SK-N-SH (cell line): ENCODE results near the gene CCL2. TPM values are rescaled to one million over a fixed set of nuclear protein-coding genes. Genes with fewer than 3 reads are reported as not detected.

ENCODE experiments used
- CTCF ChIA-PET: fragments of 300-600, 350-600 bp; formaldehyde crosslinking; extraction: SDS; loops from one replicate; lab custom pipeline; 2021; lab: Yijun Ruan, JAX
- POLR2A ChIA-PET: fragments of 350-600 bp; sonication (Branson Sonifier 250); formaldehyde crosslinking; extraction: SDS; loops from one replicate; lab custom pipeline; 2020; ENCODE audit warnings: antibody characterized with exemption, inconsistent platforms; lab: Yijun Ruan, JAX
- DNase-seq: peaks from one replicate; pipeline ENCODE4 v3.0.0; 2012
- H2AFZ ChIP-seq: fragments of 200-600 bp; sonication (generic); 2 replicates; pipeline ENCODE4 v1.8.1; 2016; ENCODE audit warnings: antibody characterized with exemption, mild to moderate bottlenecking, low read depth
- H3F3A ChIP-seq: fragments of 200-600 bp; sonication (generic); replicated peaks from 2 replicates; pipeline ENCODE3; 2016; ENCODE audit warnings: antibody characterized with exemption, mild to moderate bottlenecking; ENCODE audit not compliant: insufficient read depth
- H3K27ac ChIP-seq, 2 experiments: fragments of 200-500 bp in 1 of 2; fragments of 200-600 bp in 1 of 2; sonication (Bioruptor generic) in 1 of 2; sonication (generic), shearing (Covaris generic) in 1 of 2; 2 replicates each; pipeline versions ENCODE4 v1.5.1 to v1.6.1; 2014 to 2016; ENCODE audit warnings: low read depth in 2 of 2, inconsistent platforms in 1 of 2, low read length in 1 of 2, mild to moderate bottlenecking in 1 of 2, mixed read lengths in 1 of 2
- H3K27me3 ChIP-seq: fragments of 200-600 bp; sonication (generic), shearing (Covaris generic); 2 replicates; pipeline ENCODE4 v1.6.1; 2016; ENCODE audit warnings: mixed run types; ENCODE audit not compliant: insufficient read depth
- H3K36me3 ChIP-seq, 2 experiments: fragments of 200-500 bp in 1 of 2; fragments of 200-600 bp in 1 of 2; sonication (Bioruptor generic) in 1 of 2; sonication (generic) in 1 of 2; replicated peaks in 1 of 2; 2 replicates each; pipeline versions ENCODE3 to v1.5.1; 2014 to 2016; ENCODE audit warnings: low read length in 1 of 2, mild to moderate bottlenecking in 1 of 2; ENCODE audit not compliant: insufficient read depth in 2 of 2, control insufficient read depth in 1 of 2
- H3K4me1 ChIP-seq, 2 experiments: fragments of 200-500 bp in 1 of 2; fragments of 200-600 bp in 1 of 2; sonication (Bioruptor generic) in 1 of 2; sonication (generic), shearing (Covaris generic) in 1 of 2; 2 replicates each; pipeline versions ENCODE4 v1.5.1 to v1.6.1; 2014 to 2016; ENCODE audit warnings: low read depth in 1 of 2, low read length in 1 of 2, mixed run types in 1 of 2; ENCODE audit not compliant: insufficient read depth in 2 of 2, control insufficient read depth in 1 of 2
- H3K4me2 ChIP-seq: fragments of 200-600 bp; sonication (generic), shearing (Covaris generic); 2 replicates; pipeline ENCODE4 v1.6.1; 2017; ENCODE audit warnings: mixed run types
- H3K4me3 ChIP-seq, 2 experiments: fragments of 200-500 bp in 1 of 2; fragments of 200-600 bp in 1 of 2; sonication (Bioruptor generic) in 1 of 2; sonication (generic), shearing (Covaris generic) in 1 of 2; 2 replicates each; pipeline versions ENCODE4 v1.5.1 to v1.8.1; 2014 to 2016; ENCODE audit warnings: low read depth in 2 of 2, inconsistent platforms in 1 of 2, low read length in 1 of 2, mild to moderate bottlenecking in 1 of 2, mixed read lengths in 1 of 2, moderate library complexity in 1 of 2
- H3K79me2 ChIP-seq: fragments of 200-600 bp; sonication (generic); 2 replicates; pipeline ENCODE4 v1.8.1; 2017; ENCODE audit warnings: mild to moderate bottlenecking; ENCODE audit not compliant: insufficient read depth
- H3K9ac ChIP-seq: fragments of 200-600 bp; sonication (generic); 2 replicates; pipeline ENCODE4 v1.6.1; 2017; ENCODE audit warnings: mixed run types
- H3K9me2 ChIP-seq: fragments of 200-600 bp; sonication (generic); 2 replicates; pipeline ENCODE4 v1.6.1; 2017; ENCODE audit warnings: mixed run types
- H3K9me3 ChIP-seq: fragments of 200-600 bp; sonication (generic); 2 replicates; pipeline ENCODE4 v1.6.1; 2017; ENCODE audit warnings: mixed run types, mild to moderate bottlenecking, moderate library complexity
- H4K20me1 ChIP-seq: fragments of 200-600 bp; sonication (generic); 2 replicates; pipeline ENCODE4 v1.6.1; 2017; ENCODE audit warnings: mild to moderate bottlenecking, mixed run types; ENCODE audit not compliant: insufficient read depth
- CHD2 ChIP-seq: fragments of 150-350 bp; IDR thresholded peaks from 2 replicates; pipeline ENCODE4 v1.6.1; 2018; ENCODE audit warnings: low read length; ENCODE audit not compliant: partially characterized antibody
- ELF1 ChIP-seq: IDR thresholded peaks from 2 replicates; pipeline ENCODE4 v1.4.0; 2012
- EP300 ChIP-seq, 2 experiments: IDR thresholded peaks; 2 replicates each; pipeline versions ENCODE4 v1.4.0 to v1.6.1; 2012; ENCODE audit warnings: borderline replicate concordance in 1 of 2, low read depth in 1 of 2, low read length in 1 of 2
- EZH2phosphoT487 ChIP-seq: fragments of 200-600 bp; sonication (generic); IDR thresholded peaks from 2 replicates; pipeline ENCODE4 v1.6.1; 2017; ENCODE audit warnings: low read depth, mixed run types, mild to moderate bottlenecking, antibody characterized with exemption, moderate library complexity, borderline replicate concordance
- FOSL2 ChIP-seq: IDR thresholded peaks from 2 replicates; pipeline ENCODE4 v1.4.0; 2012; ENCODE audit warnings: low read depth, mild to moderate bottlenecking, moderate library complexity, borderline replicate concordance
- FOXM1 ChIP-seq: IDR thresholded peaks from 2 replicates; pipeline ENCODE4 v1.4.0; 2012; ENCODE audit warnings: low read depth, mild to moderate bottlenecking
- GABPA ChIP-seq: IDR thresholded peaks from 2 replicates; pipeline ENCODE4 v1.4.0; 2012; ENCODE audit warnings: low read depth, mild to moderate bottlenecking
- GATA2 ChIP-seq: sonication (generic); formaldehyde crosslinking; IDR thresholded peaks from 2 replicates; pipeline ENCODE4 v1.5.0; 2020; ENCODE audit warnings: mild to moderate bottlenecking, missing genetic modification reagents
- MEF2A ChIP-seq: IDR thresholded peaks from 2 replicates; pipeline ENCODE4 v1.4.0; 2012; ENCODE audit warnings: low read depth, borderline replicate concordance
- POLR2AphosphoS5 ChIP-seq: IDR thresholded peaks from 2 replicates; pipeline ENCODE4 v1.6.1; 2012; ENCODE audit warnings: low read depth, low read length
- RAD21 ChIP-seq: IDR thresholded peaks from 2 replicates; pipeline ENCODE4 v1.6.1; 2012; ENCODE audit warnings: mild to moderate bottlenecking, low read length
- RFX5 ChIP-seq: IDR thresholded peaks from 2 replicates; pipeline ENCODE4 v1.6.1; 2012; ENCODE audit warnings: mild to moderate bottlenecking, improper control_type of control experiment, low read length
- SMC3 ChIP-seq: IDR thresholded peaks from 2 replicates; pipeline ENCODE4 v1.6.1; 2012; ENCODE audit warnings: low read depth, low read length, improper control_type of control experiment
- TCF12 ChIP-seq: IDR thresholded peaks from 2 replicates; pipeline ENCODE4 v1.4.0; 2012
- TEAD4 ChIP-seq: IDR thresholded peaks from 2 replicates; pipeline ENCODE4 v1.4.0; 2012; ENCODE audit warnings: mild to moderate bottlenecking, borderline replicate concordance; ENCODE audit not compliant: insufficient read depth
- USF1 ChIP-seq: IDR thresholded peaks from 2 replicates; pipeline ENCODE4 v1.4.0; 2012; ENCODE audit warnings: low read depth, borderline replicate concordance
- WGBS: methylation state at CpG from one replicate; pipeline ENCODE4 v1.1.6; 2017; ENCODE audit warnings: low lambda C conversion rate; 5-methylcytosine and 5-hydroxymethylcytosine counted together
- polyA plus RNA-seq, 3 experiments: library from polyadenylated mRNA; depleted of rRNA; stranded (reverse); fragments of >200 nt; gene quantifications; 2 replicates each; pipeline ENCODE4 v1.2.3, GENCODE V29; 2012
- TF ChIP-seq, protein P1 (sequence below): fragments of 150-350 bp; IDR thresholded peaks from 2 replicates; pipeline ENCODE4 v1.6.1; 2016; ENCODE audit warnings: mild to moderate bottlenecking, low read depth, low read length
- TF ChIP-seq, protein P2 (sequence below): fragments of 150-350 bp; IDR thresholded peaks from 2 replicates; pipeline ENCODE4 v1.6.1; 2017; ENCODE audit warnings: antibody characterized with exemption, low read length, low read depth, borderline replicate concordance
- TF ChIP-seq, protein P3 (sequence below): IDR thresholded peaks from 2 replicates; pipeline ENCODE4; 2012

CCL2 gene
- polyA plus RNA-seq, 1 of the 3 experiments (the other 2 are of a cell fraction), result 210 TPM

GRCh38 chr17:34260861-34261260, 5.8 kb downstream of the CCL2 start (continued):
- no peak for TF ChIP-seq GATA2
- no peak for TF ChIP-seq EP300 (IDR thresholded peaks at IDR 0.05; ENCODE audit: borderline replicate concordance in 1 of 2, low read depth in 1 of 2, low read length in 1 of 2)
- no peak for TF ChIP-seq TCF12
- TF ChIP-seq SMC3, result no peak
- no peak for TF ChIP-seq ELF1
- no peak for TF ChIP-seq FOSL2
- no peak for TF ChIP-seq TEAD4

GRCh38 chr17:34261568-34262337, 6.7 kb downstream of the CCL2 start:
- H3K9ac ChIP-seq, result no peak overlapping the region
- peaks cover 0 to 2% of the 10 kb centered on the region in 2 experiments for H3K36me3 ChIP-seq
- H3K9me2 ChIP-seq, result no peaks in the 10 kb centered on the region
- H3K27ac ChIP-seq, result no peak overlapping the region
- no peak for TF ChIP-seq RAD21
- no peak for TF ChIP-seq EZH2phosphoT487
- TF ChIP-seq MEF2A, result no peak
- H3K27me3 ChIP-seq, result no peaks in the 10 kb centered on the region
- WGBS, result 79% methylated on average over 5 of the region's 5 CpGs
- H3K4me2 ChIP-seq, result no peak overlapping the region
- ChIA-PET POLR2A (no interaction called here), CTCF (interaction anchor here (1.1 kb wide), 1 partner anchor 100 kb away, joined by 3 read pairs; no protein-coding TSS in a partner anchor)
- no peaks in the 10 kb centered on the region for H3K4me1 ChIP-seq
- no peaks in the 10 kb centered on the region for H3K79me2 ChIP-seq
- no peaks in the 10 kb centered on the region for H4K20me1 ChIP-seq
- no peak overlapping the region for H2AFZ ChIP-seq
- DNase-seq, result no peak
- H3F3A ChIP-seq, result peaks cover 7% of the 10 kb centered on the region
- H3K4me3 ChIP-seq, result no peak overlapping the region
- no peaks in the 10 kb centered on the region for H3K9me3 ChIP-seq

DNA sequence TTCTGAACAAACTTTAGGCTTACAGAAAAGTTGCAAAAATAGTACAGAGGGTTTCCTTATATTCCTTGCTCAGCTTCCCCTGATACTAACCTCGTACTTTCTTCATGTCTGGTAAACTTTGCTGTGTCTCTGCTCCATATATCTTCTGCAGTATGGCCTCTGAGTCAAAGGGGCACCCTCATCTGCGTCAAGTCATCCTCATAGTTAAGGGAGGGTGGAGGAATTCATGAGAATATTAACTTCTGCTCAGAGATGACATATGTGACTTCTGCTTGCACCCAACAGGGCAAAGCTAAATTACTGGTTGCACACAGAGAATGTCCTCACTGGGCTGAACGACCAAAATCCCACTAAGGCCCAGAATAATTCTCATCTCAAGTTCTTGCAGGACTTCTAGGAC, 10.6 kb downstream of the CCL2 start:
- ChIA-PET CTCF (interaction anchor here (0.8 to 1.4 kb wide), 4 partner anchors 14 to 97 kb away, joined by 3 to 4 read pairs (median 3); no protein-coding TSS in a partner anchor), POLR2A (no interaction called here)
- no peaks in the 10 kb centered on the region for H3K9me2 ChIP-seq
- 14% methylated on average over 3 of the region's 3 CpGs for WGBS
- no peak overlapping the region for H3K4me2 ChIP-seq
- H3K9ac ChIP-seq, result no peak overlapping the region
- no peak overlapping the region for H3K4me3 ChIP-seq
- H3K27ac ChIP-seq, result no peak overlapping the region
- no peaks in the 10 kb centered on the region for H3F3A ChIP-seq
- TF ChIP-seq, protein P1, sequence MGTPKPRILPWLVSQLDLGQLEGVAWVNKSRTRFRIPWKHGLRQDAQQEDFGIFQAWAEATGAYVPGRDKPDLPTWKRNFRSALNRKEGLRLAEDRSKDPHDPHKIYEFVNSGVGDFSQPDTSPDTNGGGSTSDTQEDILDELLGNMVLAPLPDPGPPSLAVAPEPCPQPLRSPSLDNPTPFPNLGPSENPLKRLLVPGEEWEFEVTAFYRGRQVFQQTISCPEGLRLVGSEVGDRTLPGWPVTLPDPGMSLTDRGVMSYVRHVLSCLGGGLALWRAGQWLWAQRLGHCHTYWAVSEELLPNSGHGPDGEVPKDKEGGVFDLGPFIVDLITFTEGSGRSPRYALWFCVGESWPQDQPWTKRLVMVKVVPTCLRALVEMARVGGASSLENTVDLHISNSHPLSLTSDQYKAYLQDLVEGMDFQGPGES, result no peak
- TF ChIP-seq, protein P2, sequence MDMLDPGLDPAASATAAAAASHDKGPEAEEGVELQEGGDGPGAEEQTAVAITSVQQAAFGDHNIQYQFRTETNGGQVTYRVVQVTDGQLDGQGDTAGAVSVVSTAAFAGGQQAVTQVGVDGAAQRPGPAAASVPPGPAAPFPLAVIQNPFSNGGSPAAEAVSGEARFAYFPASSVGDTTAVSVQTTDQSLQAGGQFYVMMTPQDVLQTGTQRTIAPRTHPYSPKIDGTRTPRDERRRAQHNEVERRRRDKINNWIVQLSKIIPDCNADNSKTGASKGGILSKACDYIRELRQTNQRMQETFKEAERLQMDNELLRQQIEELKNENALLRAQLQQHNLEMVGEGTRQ, result no peak
- TF ChIP-seq GABPA (no peak), USF1 (no peak), POLR2AphosphoS5 (no peak), CHD2 (no peak), FOXM1 (no peak), EP300 (IDR thresholded peaks at IDR 0.05; ENCODE audit: borderline replicate concordance in 1 of 2, low read depth in 1 of 2, low read length in 1 of 2) (no peak), RFX5 (no peak)
- TF ChIP-seq, protein P3, sequence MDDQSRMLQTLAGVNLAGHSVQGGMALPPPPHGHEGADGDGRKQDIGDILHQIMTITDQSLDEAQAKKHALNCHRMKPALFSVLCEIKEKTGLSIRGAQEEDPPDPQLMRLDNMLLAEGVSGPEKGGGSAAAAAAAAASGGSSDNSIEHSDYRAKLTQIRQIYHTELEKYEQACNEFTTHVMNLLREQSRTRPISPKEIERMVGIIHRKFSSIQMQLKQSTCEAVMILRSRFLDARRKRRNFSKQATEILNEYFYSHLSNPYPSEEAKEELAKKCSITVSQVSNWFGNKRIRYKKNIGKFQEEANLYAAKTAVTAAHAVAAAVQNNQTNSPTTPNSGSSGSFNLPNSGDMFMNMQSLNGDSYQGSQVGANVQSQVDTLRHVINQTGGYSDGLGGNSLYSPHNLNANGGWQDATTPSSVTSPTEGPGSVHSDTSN, result no peak
- TF ChIP-seq, all 33 proteins: peak for 0
- no peaks in the 10 kb centered on the region for H3K9me3 ChIP-seq
- H3K79me2 ChIP-seq, result no peaks in the 10 kb centered on the region
- H3K4me1 ChIP-seq, result no peaks in the 10 kb centered on the region
- H4K20me1 ChIP-seq, result no peaks in the 10 kb centered on the region
- no peaks in the 10 kb centered on the region for H3K27me3 ChIP-seq
- no peaks in the 10 kb centered on the region for H3K36me3 ChIP-seq
- H2AFZ ChIP-seq, result no peak overlapping the region
- DNase-seq, result no peak
